SK-N-SH treated with all-trans-retinoic acid at 6 μM for 48 hours (cell line): Measurements from ENCODE around the gene BFSP2.
"Not testable (repeated sequence)": the region's sequence is repeated elsewhere in the genome, so short reads cannot be mapped to it uniquely, and the experiment has no call there.

Source experiments
- BACH2 ChIP-seq: fragments of 250-450 bp; sonication (Bioruptor Pico); IDR thresholded peaks from 2 replicates; pipeline ENCODE4 v1.9.0; 2021; ENCODE audit warnings: mild to moderate bottlenecking, borderline replicate concordance
- TF ChIP-seq, protein P1 (sequence below): fragments of 250-450 bp; sonication (Bioruptor Pico); IDR thresholded peaks from 2 replicates; pipeline ENCODE4 v1.5.1; 2021; ENCODE audit warnings: mild to moderate bottlenecking, moderate library complexity

- not testable (repeated sequence) for TF ChIP-seq BACH2 (CRISPR knock-in tag)
- TF ChIP-seq, protein P1, sequence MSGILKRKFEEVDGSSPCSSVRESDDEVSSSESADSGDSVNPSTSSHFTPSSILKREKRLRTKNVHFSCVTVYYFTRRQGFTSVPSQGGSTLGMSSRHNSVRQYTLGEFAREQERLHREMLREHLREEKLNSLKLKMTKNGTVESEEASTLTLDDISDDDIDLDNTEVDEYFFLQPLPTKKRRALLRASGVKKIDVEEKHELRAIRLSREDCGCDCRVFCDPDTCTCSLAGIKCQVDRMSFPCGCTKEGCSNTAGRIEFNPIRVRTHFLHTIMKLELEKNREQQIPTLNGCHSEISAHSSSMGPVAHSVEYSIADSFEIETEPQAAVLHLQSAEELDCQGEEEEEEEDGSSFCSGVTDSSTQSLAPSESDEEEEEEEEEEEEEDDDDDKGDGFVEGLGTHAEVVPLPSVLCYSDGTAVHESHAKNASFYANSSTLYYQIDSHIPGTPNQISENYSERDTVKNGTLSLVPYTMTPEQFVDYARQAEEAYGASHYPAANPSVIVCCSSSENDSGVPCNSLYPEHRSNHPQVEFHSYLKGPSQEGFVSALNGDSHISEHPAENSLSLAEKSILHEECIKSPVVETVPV (CRISPR knock-in tag) = not testable (repeated sequence)
Measured at GRCh38 chr3:133523758-133524157, 123.9 kb downstream of the BFSP2 start.
